Measurements from ENCODE around the gene RAB20.
"Not testable (repeated sequence)": the region's sequence is repeated elsewhere in the genome, so short reads cannot be mapped to it uniquely, and the experiment has no call there.

RAB20 gene

DNA sequence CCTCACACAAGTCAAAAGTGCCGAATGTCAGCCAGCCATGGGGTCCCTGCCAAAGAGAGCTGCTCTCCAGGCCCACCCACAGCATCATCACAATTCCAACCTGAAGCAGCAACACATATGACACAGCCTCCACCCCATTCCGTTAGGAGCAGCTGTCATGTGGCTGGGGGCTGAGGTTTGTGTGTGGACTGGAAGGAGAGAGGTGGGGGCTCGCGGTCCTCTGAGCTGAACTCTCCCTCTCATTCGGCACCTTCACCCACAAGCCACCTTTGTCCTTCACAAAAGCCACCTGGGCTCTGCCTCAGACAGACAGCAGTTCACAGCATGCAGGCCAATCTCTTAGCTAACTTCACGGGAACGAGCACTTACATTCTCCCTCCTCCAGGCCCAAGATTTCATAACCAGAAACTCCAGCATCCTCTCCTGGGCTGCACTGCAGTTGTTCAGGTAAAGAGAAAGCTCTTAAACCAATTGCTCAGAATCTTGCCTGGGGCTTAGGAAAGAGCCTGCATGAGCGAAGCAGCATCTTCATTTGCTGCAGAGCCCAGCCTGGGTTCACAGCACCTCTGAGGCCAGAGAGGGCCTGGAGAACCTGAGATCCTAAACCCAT, 7.2 kb downstream of the RAB20 start:
- DNase-seq, result no peak

DNA sequence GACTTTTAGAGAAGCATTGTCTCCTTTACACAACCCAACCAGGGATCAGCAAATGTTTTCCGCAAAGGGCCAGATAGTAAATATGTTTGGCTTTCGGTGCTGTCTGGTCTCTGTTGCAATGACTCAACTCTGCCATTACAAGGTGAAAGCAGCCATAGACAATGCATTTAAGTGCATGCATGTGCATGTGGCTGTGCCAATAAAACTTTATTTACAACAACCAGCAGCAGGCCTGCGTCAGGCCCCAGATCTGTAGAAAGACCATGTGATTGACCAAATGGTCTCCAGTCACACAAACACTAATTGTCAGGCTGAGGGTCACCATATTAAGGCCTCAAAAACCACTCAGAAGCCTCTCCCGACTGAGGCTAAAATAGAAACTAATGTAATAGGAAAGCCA, 8.1 kb downstream of the RAB20 start:
- no peak for DNase-seq

- no peak for DNase-seq
Observed at GRCh38 chr13:110552767-110553166, 8.8 kb downstream of the RAB20 start.

GRCh38 chr13:110551284-110551683, 10.2 kb downstream of the RAB20 start:
- DNase-seq, result no peak

DNA sequence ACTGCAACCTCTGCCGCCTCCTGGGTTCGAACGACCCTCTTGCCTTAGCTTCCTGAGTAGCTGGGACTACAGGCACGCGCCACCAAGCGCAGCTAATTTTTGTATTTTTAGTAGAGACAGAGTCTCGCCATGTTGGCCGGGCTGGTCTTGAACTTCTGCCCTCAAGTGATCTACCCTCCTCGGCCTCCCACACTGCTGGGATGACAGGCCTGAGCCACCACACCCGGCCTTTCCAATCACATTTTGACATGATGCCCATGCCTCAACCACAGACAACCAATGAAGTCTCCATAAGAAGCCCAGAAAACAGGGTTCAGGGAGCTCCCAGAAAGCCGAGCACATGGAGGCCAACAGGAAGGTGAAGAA, 11.7 kb downstream of the RAB20 start:
- no peak for DNase-seq

DNA sequence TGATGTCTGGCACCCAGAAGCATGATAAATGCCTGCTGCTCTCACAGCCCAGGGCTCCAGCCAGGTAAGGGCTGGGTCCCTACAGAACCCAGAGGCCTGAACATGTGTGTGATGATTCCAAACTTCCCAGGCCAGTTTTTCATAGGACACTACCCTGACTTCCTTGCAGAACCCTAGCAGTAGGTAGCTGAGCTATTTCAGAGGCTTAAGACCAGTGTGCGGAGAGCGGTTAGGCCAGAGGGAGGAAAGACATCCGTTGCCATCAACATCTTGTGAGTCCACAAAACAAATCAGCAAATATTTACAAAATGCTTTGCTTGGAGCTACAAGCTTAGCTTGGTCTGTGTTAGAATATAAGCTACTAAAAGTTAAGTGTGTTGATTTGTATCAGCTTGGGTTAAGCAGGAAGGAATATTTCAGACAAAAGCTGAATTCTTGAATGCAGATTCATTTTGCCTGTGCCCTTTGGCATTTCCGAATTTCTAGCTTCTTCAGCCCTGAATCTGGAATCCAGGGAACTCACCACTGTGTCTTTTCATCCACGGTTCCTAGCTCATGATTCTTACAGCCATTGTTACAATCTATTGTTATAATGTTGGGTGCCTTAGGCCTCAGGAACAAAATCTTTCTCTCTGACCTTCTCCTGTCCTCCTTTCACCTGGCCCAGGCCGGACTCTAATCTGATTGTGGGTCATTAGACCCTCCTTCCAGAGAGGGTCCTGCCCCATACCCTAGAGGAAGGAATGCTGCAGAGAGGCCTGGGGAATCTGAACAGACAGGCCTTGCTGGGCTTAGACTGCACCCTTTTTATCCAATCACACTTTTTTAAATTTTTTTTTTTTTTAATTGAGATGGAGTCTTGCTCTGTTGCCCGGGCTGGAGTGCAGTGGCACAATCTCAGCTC, 12.4 kb downstream of the RAB20 start:
- no peak for DNase-seq

DNA sequence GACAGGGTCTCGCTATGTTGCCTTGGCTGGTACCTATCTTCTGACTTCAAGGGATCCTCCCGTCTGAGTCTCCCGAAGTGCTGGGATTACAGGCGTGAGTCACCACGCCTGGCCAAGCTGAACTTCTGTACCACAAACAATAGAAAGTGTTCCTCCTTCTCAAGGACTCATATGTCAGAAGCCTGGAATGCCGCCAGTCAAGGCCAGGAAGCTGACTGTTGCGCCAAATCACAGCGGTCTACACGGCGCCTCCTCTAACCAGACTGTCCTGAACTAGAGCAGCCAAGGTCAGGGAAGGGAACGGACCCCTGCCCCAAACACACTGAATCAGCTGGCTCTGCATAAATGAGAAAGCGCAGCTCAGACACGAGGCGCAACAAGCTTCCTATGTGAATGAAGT, 14.6 kb downstream of the RAB20 start:
- DNase-seq, result peak; percentile 69

DNA sequence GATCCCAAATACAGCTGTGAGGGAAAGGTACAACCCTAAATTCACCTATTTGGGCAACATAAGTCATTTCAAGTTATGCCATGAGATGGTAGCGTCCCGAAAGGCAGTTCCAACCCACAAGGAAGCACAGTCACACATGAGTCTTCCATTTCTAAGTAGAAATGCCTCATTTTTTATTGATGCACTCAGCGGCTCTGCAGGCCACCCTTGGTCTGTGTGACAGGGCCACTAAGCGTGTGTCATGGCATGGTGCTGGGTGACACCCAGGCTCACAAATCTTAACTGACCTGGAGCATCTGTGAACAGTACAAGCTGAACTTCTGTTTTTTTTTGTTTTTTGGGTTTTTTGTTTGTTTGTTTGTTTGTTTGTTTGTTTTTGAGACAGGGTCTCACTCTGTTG, 15.1 kb downstream of the RAB20 start:
- DNase-seq, result no peak

DNA sequence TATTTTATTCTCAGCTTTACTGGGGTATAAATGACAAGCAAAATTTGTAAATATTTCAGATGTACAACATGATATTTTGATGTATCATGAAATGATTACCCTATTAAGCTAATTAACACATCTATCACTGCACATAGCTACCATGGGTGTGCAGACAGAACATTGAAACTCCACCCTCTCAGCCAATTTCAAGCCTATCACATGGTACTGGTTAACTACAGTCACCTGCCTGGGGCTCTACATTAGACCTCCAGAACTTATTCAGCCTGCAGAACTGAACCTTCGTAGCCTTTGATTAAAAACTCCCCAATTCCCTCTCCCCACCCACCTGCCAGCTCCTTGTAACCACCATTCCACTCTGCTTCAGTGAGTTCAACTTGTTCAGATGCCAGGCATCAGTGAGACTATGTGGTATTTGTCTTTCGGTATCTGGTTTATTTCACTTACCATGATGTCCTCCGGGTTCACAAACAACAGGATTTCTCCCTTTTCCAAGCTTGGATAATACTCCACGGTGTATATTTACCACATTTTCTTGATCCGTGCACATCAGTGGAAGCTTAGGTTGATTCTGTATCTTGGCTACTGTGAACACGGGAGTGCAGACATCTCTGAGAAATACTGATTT, 19.2 kb downstream of the RAB20 start:
- DNase-seq, result no peak

DNA sequence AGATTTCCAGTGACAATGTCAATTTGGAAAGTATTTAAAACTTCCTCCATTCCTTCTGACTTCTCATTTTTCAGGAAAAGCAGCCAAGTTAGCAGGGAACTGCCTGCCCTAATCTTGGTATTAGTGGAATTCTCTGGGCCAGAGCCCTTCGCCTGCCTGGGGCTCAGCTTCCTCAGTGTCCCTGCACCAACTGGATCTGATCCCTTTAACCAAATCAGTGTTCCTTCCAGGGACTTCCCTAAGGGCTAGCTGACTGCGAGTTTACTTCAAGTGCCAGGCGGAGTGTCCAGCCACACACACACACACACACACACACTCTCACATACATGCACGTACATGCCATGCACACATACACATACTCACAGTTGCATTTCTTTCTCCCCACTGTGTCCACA, 20.0 kb downstream of the RAB20 start:
- no peak for DNase-seq

- no peak for DNase-seq
Observed at GRCh38 chr13:110540871-110541525, 20.5 kb downstream of the RAB20 start.

GRCh38 chr13:110539894-110540293, 21.6 kb downstream of the RAB20 start:
- no peak for DNase-seq

GRCh38 chr13:110538632-110539031, 22.9 kb downstream of the RAB20 start:
- DNase-seq, result no peak

GRCh38 chr13:110536006-110536693, 25.4 kb downstream of the RAB20 start:
- DNase-seq, result no peak

- no peak for DNase-seq
Observed at GRCh38 chr13:110535526-110535925, 26.0 kb downstream of the RAB20 start.

- DNase-seq, result no peak
Observed at GRCh38 chr13:110533771-110534670, 27.5 kb downstream of the RAB20 start.

DNA sequence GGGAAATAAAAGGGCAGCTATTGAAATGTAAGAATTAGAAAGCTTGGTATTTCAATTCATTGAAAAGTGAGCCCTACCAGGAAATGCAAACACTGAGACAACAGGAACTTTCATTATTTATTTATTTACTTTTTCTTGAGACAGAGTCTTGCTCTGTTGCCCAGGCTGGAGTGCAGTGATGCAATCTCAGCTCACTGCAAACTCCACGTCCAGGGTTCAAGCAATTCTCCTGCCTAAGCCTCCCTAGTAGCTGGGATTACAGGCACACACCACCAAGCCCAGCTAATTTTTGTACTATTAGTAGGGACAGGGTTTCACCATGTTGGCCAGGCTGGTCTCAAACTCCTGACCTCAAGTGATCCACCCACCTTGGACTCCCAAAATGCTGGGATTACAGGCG, 29.3 kb downstream of the RAB20 start:
- not testable (repeated sequence) for DNase-seq

DNA sequence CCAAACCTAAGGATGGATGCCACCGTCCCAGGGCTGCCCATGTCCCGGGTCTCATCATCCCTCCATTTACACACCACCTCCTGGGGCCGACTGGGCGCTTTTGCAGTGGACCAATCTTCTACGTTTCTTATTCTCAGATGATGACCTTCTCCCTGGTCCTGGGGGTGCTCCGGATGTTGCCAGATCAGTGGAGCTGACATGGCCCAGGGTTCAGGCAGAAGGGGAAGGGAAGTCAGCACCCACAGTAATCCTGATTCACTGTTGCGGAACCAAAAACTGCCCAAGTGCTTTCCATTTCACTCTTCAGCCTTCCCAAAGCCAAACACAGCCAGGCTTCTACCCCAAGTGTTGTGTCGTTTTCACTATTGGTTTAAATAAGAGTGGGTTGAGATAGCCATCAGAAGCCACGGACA, 29.8 kb downstream of the RAB20 start:
- DNase-seq, result no peak

GRCh38 chr13:110531100-110531499, 30.4 kb downstream of the RAB20 start:
- DNase-seq, result no peak

DNA sequence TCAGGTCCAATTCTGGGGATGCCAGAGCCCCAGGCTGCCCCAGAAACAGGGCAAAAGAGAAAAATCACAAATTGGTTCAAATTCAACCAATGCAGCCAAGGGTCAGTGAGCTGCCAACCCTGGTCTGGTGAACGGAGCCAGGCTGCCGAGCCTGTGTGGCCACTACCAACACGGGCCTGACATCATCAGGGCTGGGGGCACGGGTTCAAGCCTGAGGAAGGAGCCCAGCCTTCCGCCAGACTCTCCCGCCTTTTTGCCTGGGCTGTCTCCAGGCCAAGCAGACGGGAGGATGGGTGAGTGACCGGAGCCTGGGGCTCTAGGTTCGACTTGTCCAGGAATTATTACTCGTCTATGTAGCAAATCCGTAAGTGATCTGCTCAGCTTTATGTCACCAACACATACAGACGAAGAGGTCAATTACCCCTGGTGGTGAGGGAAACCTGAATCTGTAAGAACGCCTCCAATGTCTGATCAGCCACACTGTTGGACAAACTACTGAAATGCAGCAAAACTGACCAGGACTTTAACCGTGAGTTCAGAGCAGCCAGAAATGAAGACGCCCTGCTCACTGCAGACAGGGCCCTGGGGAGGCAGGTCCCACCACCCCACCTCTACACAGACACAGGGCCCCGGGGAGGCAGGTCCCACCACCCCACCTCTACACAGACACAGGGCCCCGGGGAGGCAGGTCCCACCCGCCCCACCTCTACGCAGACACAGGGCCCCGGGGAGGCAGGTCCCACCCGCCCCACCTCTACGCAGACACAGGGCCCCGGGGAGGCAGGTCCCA, 31.8 kb downstream of the RAB20 start:
- no peak for DNase-seq

GRCh38 chr13:110528911-110529310, 32.6 kb downstream of the RAB20 start:
- no peak for DNase-seq
